T-helper 17 cell (primary cell): ENCODE data around the gene TRAF3IP3. TPM values are rescaled to one million over a fixed set of nuclear protein-coding genes. Genes with fewer than 3 reads are reported as not detected.

ENCODE experiments used
- ATAC-seq: fragments of 150-1000 bp; cut with Tn5 transposase; 2 replicates; pipeline ENCODE4 v1.10.0; 2021; ENCODE audit warnings: mild to moderate bottlenecking, moderate library complexity
- DNase-seq, 3 donors: peaks; one replicate each; pipeline versions ENCODE4 v3.0.0 to v3.0.0-alpha.2; 2020 to 2021
- H3K9me3 ChIP-seq: one replicate; pipeline ENCODE4 v1.7.0; 2013; ENCODE audit warnings: low read length, mild to moderate bottlenecking; ENCODE audit not compliant: control insufficient read depth, poor library complexity, severe bottlenecking
- H3K27ac Mint-ChIP-seq: one replicate; pipeline ENCODE4 v1.8.0; 2022; ENCODE audit warnings: mild to moderate bottlenecking, moderate library complexity, mixed read lengths
- H3K27me3 Mint-ChIP-seq: one replicate; pipeline ENCODE4 v1.8.0; 2022; ENCODE audit warnings: mixed read lengths
- H3K36me3 Mint-ChIP-seq: one replicate; pipeline ENCODE4 v1.8.0; 2022; ENCODE audit warnings: low read depth, mixed read lengths
- H3K4me1 Mint-ChIP-seq: one replicate; pipeline ENCODE4 v1.8.0; 2022; ENCODE audit warnings: mild to moderate bottlenecking, mixed read lengths
- H3K4me3 Mint-ChIP-seq: one replicate; pipeline ENCODE4 v1.8.0; 2022; ENCODE audit warnings: mild to moderate bottlenecking, moderate library complexity, mixed read lengths
- total RNA-seq, 4 donors: library from RNA in 2 of 4; stranded (reverse) in 2 of 4; gene quantifications; one replicate each; pipeline ENCODE4 v1.2.3 and lab custom pipeline; 2022 to 2026

Gene TRAF3IP3, protein sequence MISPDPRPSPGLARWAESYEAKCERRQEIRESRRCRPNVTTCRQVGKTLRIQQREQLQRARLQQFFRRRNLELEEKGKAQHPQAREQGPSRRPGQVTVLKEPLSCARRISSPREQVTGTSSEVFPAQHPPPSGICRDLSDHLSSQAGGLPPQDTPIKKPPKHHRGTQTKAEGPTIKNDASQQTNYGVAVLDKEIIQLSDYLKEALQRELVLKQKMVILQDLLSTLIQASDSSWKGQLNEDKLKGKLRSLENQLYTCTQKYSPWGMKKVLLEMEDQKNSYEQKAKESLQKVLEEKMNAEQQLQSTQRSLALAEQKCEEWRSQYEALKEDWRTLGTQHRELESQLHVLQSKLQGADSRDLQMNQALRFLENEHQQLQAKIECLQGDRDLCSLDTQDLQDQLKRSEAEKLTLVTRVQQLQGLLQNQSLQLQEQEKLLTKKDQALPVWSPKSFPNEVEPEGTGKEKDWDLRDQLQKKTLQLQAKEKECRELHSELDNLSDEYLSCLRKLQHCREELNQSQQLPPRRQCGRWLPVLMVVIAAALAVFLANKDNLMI
- 100 to 1,000 TPM; 286 to 288 TPM for total RNA-seq
- total RNA-seq (lab: John Stamatoyannopoulos, UW): 239 to 428 reads per million in 2 donors

DNA sequence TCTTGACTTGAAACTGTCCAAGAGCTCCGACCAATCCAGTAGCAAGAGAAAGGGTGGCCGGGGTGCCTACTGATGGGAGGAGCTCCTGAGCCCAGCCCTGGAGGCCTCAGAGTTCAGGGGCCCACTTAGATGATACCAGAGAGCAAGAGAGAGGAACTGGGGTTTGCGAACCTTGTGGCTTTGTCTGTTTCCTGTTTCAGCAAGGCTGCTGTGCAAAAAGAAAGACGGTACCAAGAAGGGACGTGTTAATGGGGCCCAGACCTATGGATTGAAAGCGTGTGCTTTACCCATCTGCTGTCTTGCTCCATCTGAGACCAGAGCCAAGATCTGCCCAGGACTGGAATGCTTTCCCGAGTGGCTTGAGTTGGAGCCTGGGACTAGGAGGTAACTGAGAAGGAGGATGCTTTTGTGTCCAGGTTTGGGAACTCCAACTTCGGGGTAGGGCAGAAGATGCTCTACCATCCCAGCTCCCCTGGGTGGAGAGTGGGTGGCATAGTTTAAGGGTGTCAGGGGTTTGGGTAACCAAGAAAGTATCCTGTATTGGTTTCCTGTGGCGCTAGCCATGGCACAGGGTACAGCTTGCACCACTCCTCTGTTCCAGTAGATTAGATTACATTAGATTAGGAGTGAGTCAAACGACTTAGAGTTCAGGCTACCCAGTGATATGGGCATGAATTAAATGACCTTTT is at the start of gene TRAF3IP3:
TSS of gene TRAF3IP3 (plus strand) at position 128 of the 689 bp plus-strand sequence. CDS start 3,987 bp downstream, outside the sequence.
- no peaks in the 10 kb centered on the region for H3K27me3 Mint-ChIP-seq
- H3K4me3 Mint-ChIP-seq: peak within 1 kb of the TSS; percentile 99
- H3K27ac Mint-ChIP-seq: no peak within 1 kb of the TSS
- ATAC-seq (peak; percentile 95), DNase-seq (peak; percentile 39 to 58 (median 56))
- peaks cover 9% of the 10 kb centered on the region for H3K36me3 Mint-ChIP-seq
- H3K4me1 Mint-ChIP-seq: peaks cover 65% of the 10 kb centered on the region
- H3K9me3 ChIP-seq: no peaks in the 10 kb centered on the region

DNA sequence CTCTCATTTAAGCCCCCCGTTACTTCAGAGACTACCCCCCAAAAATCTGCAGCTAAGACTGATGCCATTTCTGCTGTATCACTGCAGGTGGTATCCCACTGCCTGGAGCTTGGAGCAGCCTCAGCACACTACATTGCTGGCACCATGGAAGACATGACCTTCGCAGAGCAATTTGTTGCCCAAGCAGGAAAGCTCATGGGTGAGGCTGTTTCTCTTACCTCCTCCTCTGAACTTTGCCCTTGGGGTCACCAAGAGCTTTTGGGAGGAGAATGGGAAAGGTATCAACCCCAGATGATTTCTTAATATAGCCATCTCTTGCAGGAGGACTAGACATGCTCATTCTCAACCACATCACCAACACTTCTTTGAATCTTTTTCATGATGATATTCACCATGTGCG is 49.2 kb upstream of the TRAF3IP3 start:
- no peak for DNase-seq
- Mint-ChIP-seq H3K27me3 (no peaks in the 10 kb centered on the region), H3K27ac (no peak overlapping the region)

GRCh38 chr1:209707308-209707707 is 48.5 kb upstream of the TRAF3IP3 start:
- H3K36me3 Mint-ChIP-seq: peaks cover 10% of the 10 kb centered on the region
- no peak for ATAC-seq
- H3K27ac Mint-ChIP-seq: no peak overlapping the region
- H3K27me3 Mint-ChIP-seq: no peaks in the 10 kb centered on the region
- DNase-seq: no peak
- no peak overlapping the region for H3K4me3 Mint-ChIP-seq
- no peaks in the 10 kb centered on the region for H3K9me3 ChIP-seq
- H3K4me1 Mint-ChIP-seq: peaks cover 14% of the 10 kb centered on the region

More for the DNA sequence above, 49.2 kb upstream of the TRAF3IP3 start:
- H3K36me3 Mint-ChIP-seq: peaks cover 10% of the 10 kb centered on the region
- H3K4me3 Mint-ChIP-seq: no peak overlapping the region
- H3K4me1 Mint-ChIP-seq: peaks cover 12% of the 10 kb centered on the region
- H3K9me3 ChIP-seq: no peaks in the 10 kb centered on the region
- no peak for ATAC-seq

GRCh38 chr1:209708297-209708696 is 47.6 kb upstream of the TRAF3IP3 start:
- Mint-ChIP-seq H3K4me3 (no peak overlapping the region), H3K4me1 (peaks cover 14% of the 10 kb centered on the region), H3K27ac (no peak overlapping the region), H3K36me3 (peaks cover 10% of the 10 kb centered on the region), H3K27me3 (no peaks in the 10 kb centered on the region)
- no peak for ATAC-seq
- no peaks in the 10 kb centered on the region for H3K9me3 ChIP-seq
- no peak for DNase-seq

DNA sequence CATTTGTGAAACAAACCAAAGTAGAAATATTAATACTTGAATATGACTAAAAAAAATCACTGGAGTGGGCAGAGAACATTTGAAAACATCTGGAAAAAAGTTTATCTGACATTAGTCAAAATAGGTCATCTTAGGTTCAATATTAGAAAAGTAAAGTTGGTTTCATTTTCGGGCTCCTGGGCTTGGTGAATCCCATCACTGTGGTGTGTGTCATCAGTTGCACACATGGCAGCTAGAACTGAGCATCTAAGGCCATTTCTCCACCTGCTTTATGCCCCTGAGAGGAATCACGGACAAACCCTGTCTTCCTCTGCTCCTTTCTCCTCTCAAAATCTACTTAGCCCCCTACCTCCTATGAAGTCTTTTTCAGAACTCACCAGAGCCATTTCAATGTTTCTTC is 45.8 kb upstream of the TRAF3IP3 start:
- Mint-ChIP-seq H3K4me3 (peak overlapping the region; percentile 83), H3K36me3 (peaks cover 13% of the 10 kb centered on the region), H3K4me1 (peaks cover 20% of the 10 kb centered on the region), H3K27me3 (no peaks in the 10 kb centered on the region), H3K27ac (peak overlapping the region; percentile 79)
- DNase-seq (no peak), ATAC-seq (peak; percentile 64)
- H3K9me3 ChIP-seq: no peaks in the 10 kb centered on the region

- DNase-seq: no peak
- no peaks in the 10 kb centered on the region for H3K27me3 Mint-ChIP-seq
- no peaks in the 10 kb centered on the region for H3K9me3 ChIP-seq
- H3K36me3 Mint-ChIP-seq: peaks cover 17% of the 10 kb centered on the region
- peaks cover 25% of the 10 kb centered on the region for H3K4me1 Mint-ChIP-seq
- H3K4me3 Mint-ChIP-seq: peak overlapping the region; percentile 7
- no peak for ATAC-seq
- peak overlapping the region; percentile 79 for H3K27ac Mint-ChIP-seq
Observed at GRCh38 chr1:209710847-209711246, 45.0 kb upstream of the TRAF3IP3 start.

GRCh38 chr1:209714338-209714737 is 41.5 kb upstream of the TRAF3IP3 start:
- ATAC-seq: no peak
- no peak for DNase-seq
- H3K27ac Mint-ChIP-seq: peak overlapping the region; percentile 37
- H3K4me3 Mint-ChIP-seq: no peak overlapping the region
- H3K36me3 Mint-ChIP-seq: peaks cover 6% of the 10 kb centered on the region
- H3K4me1 Mint-ChIP-seq: peaks cover 28% of the 10 kb centered on the region
- no peaks in the 10 kb centered on the region for H3K9me3 ChIP-seq
- H3K27me3 Mint-ChIP-seq: no peaks in the 10 kb centered on the region

GRCh38 chr1:209715314-209715713 is 40.5 kb upstream of the TRAF3IP3 start:
- no peak for DNase-seq
- Mint-ChIP-seq H3K4me3 (no peak overlapping the region), H3K4me1 (peaks cover 20% of the 10 kb centered on the region), H3K27me3 (no peaks in the 10 kb centered on the region), H3K27ac (no peak overlapping the region), H3K36me3 (peaks cover 6% of the 10 kb centered on the region)
- H3K9me3 ChIP-seq: no peaks in the 10 kb centered on the region
- no peak for ATAC-seq

DNA sequence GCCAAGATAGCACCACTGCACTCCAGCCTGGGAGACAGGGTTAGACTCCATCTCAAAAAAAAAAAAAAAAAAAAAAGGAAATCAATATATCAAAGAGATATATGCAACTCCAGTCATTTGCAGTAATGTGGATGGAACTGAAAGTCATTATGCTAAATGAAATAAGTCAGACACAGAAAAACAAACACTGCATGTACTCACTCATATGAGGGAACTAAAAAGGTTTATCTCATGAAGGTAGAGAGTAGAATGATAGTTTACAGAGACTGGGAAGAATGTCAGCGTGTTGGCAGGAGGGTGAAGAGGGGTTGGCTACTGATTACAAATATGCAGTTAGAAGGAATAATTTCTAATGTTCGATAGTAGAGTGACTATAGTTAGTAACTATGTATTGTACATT is 38.0 kb upstream of the TRAF3IP3 start:
- no peak overlapping the region for H3K4me3 Mint-ChIP-seq
- no peak overlapping the region for H3K27ac Mint-ChIP-seq
- peaks cover 9% of the 10 kb centered on the region for H3K36me3 Mint-ChIP-seq
- no peaks in the 10 kb centered on the region for H3K9me3 ChIP-seq
- no peaks in the 10 kb centered on the region for H3K27me3 Mint-ChIP-seq
- no peak for DNase-seq
- peaks cover 19% of the 10 kb centered on the region for H3K4me1 Mint-ChIP-seq
- ATAC-seq: no peak

DNA sequence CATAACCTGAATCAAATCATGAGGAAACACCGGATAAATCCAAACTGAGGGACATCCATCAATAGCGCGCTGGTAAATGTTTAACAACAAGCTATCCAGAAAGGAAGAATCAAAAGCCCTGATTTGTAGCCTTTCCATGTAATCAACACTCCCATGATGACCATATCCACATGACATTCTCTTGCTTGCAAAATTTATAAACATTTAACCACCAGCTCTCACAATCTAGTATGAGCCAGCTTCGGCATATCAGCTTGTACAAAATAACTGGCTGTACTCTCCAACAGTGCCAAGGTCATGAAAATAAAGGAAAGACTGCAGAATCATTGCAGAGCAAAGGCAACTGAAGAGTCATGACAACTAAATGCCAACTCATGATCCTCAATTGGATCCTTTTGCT is 35.5 kb upstream of the TRAF3IP3 start:
- Mint-ChIP-seq H3K27me3 (no peaks in the 10 kb centered on the region), H3K36me3 (peaks cover 9% of the 10 kb centered on the region), H3K4me1 (peaks cover 21% of the 10 kb centered on the region), H3K27ac (no peak overlapping the region), H3K4me3 (no peak overlapping the region)
- ATAC-seq: no peak
- no peak for DNase-seq
- no peaks in the 10 kb centered on the region for H3K9me3 ChIP-seq

- H3K4me3 Mint-ChIP-seq: no peak overlapping the region
- H3K4me1 Mint-ChIP-seq: peaks cover 19% of the 10 kb centered on the region
- H3K9me3 ChIP-seq: no peaks in the 10 kb centered on the region
- ATAC-seq (no peak), DNase-seq (no peak)
- peaks cover 8% of the 10 kb centered on the region for H3K36me3 Mint-ChIP-seq
- H3K27ac Mint-ChIP-seq: no peak overlapping the region
- H3K27me3 Mint-ChIP-seq: no peaks in the 10 kb centered on the region
Observed at GRCh38 chr1:209720826-209721225, 35.0 kb upstream of the TRAF3IP3 start.

- no peak for ATAC-seq
- no peaks in the 10 kb centered on the region for H3K9me3 ChIP-seq
- peaks cover 16% of the 10 kb centered on the region for H3K4me1 Mint-ChIP-seq
- H3K27ac Mint-ChIP-seq: no peak overlapping the region
- DNase-seq: no peak
- no peak overlapping the region for H3K4me3 Mint-ChIP-seq
- H3K36me3 Mint-ChIP-seq: peaks cover 8% of the 10 kb centered on the region
- H3K27me3 Mint-ChIP-seq: no peaks in the 10 kb centered on the region
Observed at GRCh38 chr1:209721323-209721722, 34.5 kb upstream of the TRAF3IP3 start.

GRCh38 chr1:209723265-209723664 is 32.6 kb upstream of the TRAF3IP3 start:
- H3K4me3 Mint-ChIP-seq: no peak overlapping the region
- H3K27ac Mint-ChIP-seq: no peak overlapping the region

More at GRCh38 chr1:209723265-209723664, 32.6 kb upstream of the TRAF3IP3 start:
- Mint-ChIP-seq H3K27me3 (no peaks in the 10 kb centered on the region), H3K36me3 (peaks cover 10% of the 10 kb centered on the region), H3K4me1 (peaks cover 15% of the 10 kb centered on the region)
- DNase-seq (no peak), ATAC-seq (no peak)
- no peaks in the 10 kb centered on the region for H3K9me3 ChIP-seq
